Keratinocyte (primary cell): Measurements from ENCODE around the gene SPRYD3.

Experiments
- CTCF ChIP-seq, 3 experiments: IDR thresholded peaks in 1 of 3; conservative IDR thresholded peaks in 1 of 3; optimal IDR thresholded peaks in 1 of 3; 2 replicates in 2 of 3; 3 replicates in 1 of 3; pipeline versions ENCODE3 to v1.5.1; 2011; ENCODE audit warnings: low read length in 3 of 3, mild to moderate bottlenecking in 3 of 3, moderate library complexity in 2 of 3, control low read depth in 1 of 3, inconsistent platforms in 1 of 3; ENCODE audit not compliant: insufficient read depth in 2 of 3; ENCODE audit errors: extremely low read depth in 1 of 3
- EZH2 ChIP-seq: IDR thresholded peaks from one replicate; pipeline ENCODE4 v1.6.1; 2012; ENCODE audit warnings: inconsistent platforms, mild to moderate bottlenecking, low read length, moderate library complexity

GRCh38 chr12:53055471-53056266 lies 23.5 kb downstream of the SPRYD3 start:
- no peak for TF ChIP-seq EZH2
- no peak for TF ChIP-seq CTCF (optimal IDR thresholded peaks at IDR 0.05 in 1 of 3, IDR thresholded peaks at IDR 0.05 in 1 of 3, conservative IDR thresholded peaks at IDR 0.05 in 1 of 3; ENCODE audit: extremely low read depth in 1 of 3, insufficient read depth in 2 of 3, low read length in 3 of 3)
